Esophagus squamous epithelium (tissue), 4 donors: ENCODE results near the gene HDAC8.
"Not testable (repeated sequence)": the region's sequence is repeated elsewhere in the genome, so short reads cannot be mapped to it uniquely, and the experiment has no call there.

ENCODE experiments used
- CTCF ChIP-seq, 6 experiments: fragments of 450-650 bp in 4 of 6; fragments of 200-600 bp in 2 of 6; sonication (generic) in 2 of 6; IDR thresholded peaks; one replicate each; pipeline ENCODE4 v1.5.1; 2016 to 2019; ENCODE audit warnings: antibody characterized with exemption in 6 of 6, mild to moderate bottlenecking in 4 of 6, moderate library complexity in 4 of 6
- POLR2A ChIP-seq, 4 donors: fragments of 450-650 bp; IDR thresholded peaks; one replicate each; pipeline ENCODE4 v1.6.1; 2017; ENCODE audit warnings: antibody characterized with exemption in 4 of 4, mild to moderate bottlenecking in 4 of 4, moderate library complexity in 3 of 4

- TF ChIP-seq CTCF, POLR2A (IDR thresholded peaks at IDR 0.05): not testable (repeated sequence)
Observed at GRCh38 chrX:72552443-72552842, 20.2 kb downstream of the HDAC8 start.
